Neuronal stem cell (in vitro differentiated cells): ENCODE results near the gene KRTAP20-2.

Source experiments
- DNase-seq: peaks from one replicate; pipeline ENCODE4 v3.0.0-alpha.2; 2013; ENCODE audit warnings: low spot score
- H2AFZ ChIP-seq: one replicate; pipeline ENCODE4 v1.6.1; 2013; ENCODE audit warnings: mild to moderate bottlenecking, low read length, inconsistent platforms
- H2AK5ac ChIP-seq: 2 replicates; pipeline ENCODE4 v1.6.1; 2013; ENCODE audit warnings: low read depth, mild to moderate bottlenecking, inconsistent platforms, low read length, moderate library complexity, mixed read lengths
- H2BK120ac ChIP-seq: 2 replicates; pipeline ENCODE4 v1.6.1; 2013; ENCODE audit warnings: low read depth, mild to moderate bottlenecking, inconsistent platforms, low read length, moderate library complexity, mixed read lengths
- H2BK12ac ChIP-seq: one replicate; pipeline ENCODE4 v1.6.1; 2013; ENCODE audit warnings: low read length, inconsistent platforms
- H2BK15ac ChIP-seq: 2 replicates; pipeline ENCODE4 v1.6.1; 2013; ENCODE audit warnings: mild to moderate bottlenecking, low read length, inconsistent platforms, mixed read lengths
- H2BK5ac ChIP-seq: one replicate; pipeline ENCODE4 v1.6.1; 2013; ENCODE audit warnings: inconsistent platforms, mild to moderate bottlenecking, low read length, moderate library complexity
- H3K14ac ChIP-seq: one replicate; pipeline ENCODE4 v1.6.1; 2013; ENCODE audit warnings: low read length, inconsistent platforms
- H3K18ac ChIP-seq: 2 replicates; pipeline ENCODE4 v1.6.1; 2013; ENCODE audit warnings: low read length, inconsistent platforms
- H3K23ac ChIP-seq: 2 replicates; pipeline ENCODE4 v1.6.1; 2013; ENCODE audit warnings: low read depth, mild to moderate bottlenecking, mixed read lengths, low read length, inconsistent platforms; ENCODE audit not compliant: poor library complexity
- H3K27ac ChIP-seq: replicated peaks from 3 replicates; pipeline ENCODE4 v1.5.1; 2013; ENCODE audit warnings: low read length, inconsistent platforms
- H3K27me3 ChIP-seq, 3 experiments: 2 replicates each; pipeline ENCODE4 v1.6.1; 2013; ENCODE audit warnings: low read length in 3 of 3, mild to moderate bottlenecking in 2 of 3, inconsistent platforms in 1 of 3, low read depth in 1 of 3, mixed read lengths in 1 of 3, moderate library complexity in 1 of 3; ENCODE audit not compliant: control insufficient read depth in 3 of 3, insufficient read depth in 3 of 3
- H3K36me3 ChIP-seq, 2 donors: replicated peaks in 1 of 2; 2 replicates each; pipeline ENCODE4 v1.6.1; 2013; ENCODE audit warnings: low read length in 2 of 2; ENCODE audit not compliant: control insufficient read depth in 2 of 2, insufficient read depth in 2 of 2
- H3K4ac ChIP-seq: 2 replicates; pipeline ENCODE4 v1.6.1; 2013; ENCODE audit warnings: inconsistent platforms, mild to moderate bottlenecking, low read length, moderate library complexity
- H3K4me1 ChIP-seq, 2 donors: 1 replicate in 1 of 2; 2 replicates in 1 of 2; pipeline ENCODE4 v1.6.1; 2013; ENCODE audit warnings: low read length in 2 of 2, low read depth in 1 of 2; ENCODE audit not compliant: control insufficient read depth in 2 of 2, insufficient read depth in 1 of 2
- H3K4me2 ChIP-seq: one replicate; pipeline ENCODE4 v1.6.1; 2013; ENCODE audit warnings: mild to moderate bottlenecking, low read length, inconsistent platforms; ENCODE audit not compliant: insufficient read depth, poor library complexity, severe bottlenecking
- H3K4me3 ChIP-seq, 2 donors: 2 replicates each; pipeline ENCODE4 v1.5.1; 2013; ENCODE audit warnings: low read length in 2 of 2, mild to moderate bottlenecking in 2 of 2, inconsistent platforms in 1 of 2, moderate library complexity in 1 of 2
- H3K79me1 ChIP-seq: one replicate; pipeline ENCODE4 v1.6.1; 2013; ENCODE audit warnings: low read depth, mild to moderate bottlenecking, inconsistent platforms, low read length, moderate library complexity
- H3K9ac ChIP-seq: one replicate; pipeline ENCODE4 v1.6.1; 2013; ENCODE audit warnings: mild to moderate bottlenecking, low read depth, low read length, inconsistent platforms; ENCODE audit not compliant: poor library complexity
- H3K9me3 ChIP-seq, 2 donors: replicated peaks in 1 of 2; 2 replicates each; pipeline versions ENCODE3 to v1.6.1; 2013; ENCODE audit warnings: low read length in 2 of 2, mild to moderate bottlenecking in 2 of 2, inconsistent platforms in 1 of 2, low read depth in 1 of 2, mixed read lengths in 1 of 2, moderate library complexity in 1 of 2; ENCODE audit not compliant: control insufficient read depth in 2 of 2, insufficient read depth in 1 of 2
- H4K8ac ChIP-seq: one replicate; pipeline ENCODE4 v1.6.1; 2013; ENCODE audit warnings: low read depth, mild to moderate bottlenecking, inconsistent platforms, low read length, moderate library complexity
- H4K91ac ChIP-seq: one replicate; pipeline ENCODE4 v1.6.1; 2013; ENCODE audit warnings: low read length, low read depth, mild to moderate bottlenecking, inconsistent platforms; ENCODE audit not compliant: poor library complexity
- WGBS, 2 donors: extraction: QIAGEN DNeasy Blood & Tissue Kit; methylation state at CpG; one replicate each; pipeline ENCODE4 v1.1.7; 2013; ENCODE audit warnings: missing lambda C conversion rate in 2 of 2, mixed read lengths in 1 of 2; ENCODE audit not compliant: insufficient read length in 2 of 2, insufficient replicate concordance in 1 of 2; ENCODE audit errors: extremely low coverage in 2 of 2; 5-methylcytosine and 5-hydroxymethylcytosine counted together

The KRTAP20-2 gene

GRCh38 chr21:30615199-30615598 is 19.8 kb upstream of the KRTAP20-2 start:
- Histone ChIP-seq H4K8ac (no peak overlapping the region), H3K79me1 (no peaks in the 10 kb centered on the region), H2BK12ac (no peak overlapping the region), H3K36me3 (no peaks in the 10 kb centered on the region), H3K14ac (no peak overlapping the region), H2BK15ac (no peak overlapping the region), H3K4me3 (no peak overlapping the region), H2AK5ac (no peak overlapping the region), H2BK5ac (no peak overlapping the region), H3K27ac (no peak overlapping the region), H2AFZ (no peak overlapping the region), H3K4me1 (no peaks in the 10 kb centered on the region), H2BK120ac (no peak overlapping the region), H3K23ac (no peak overlapping the region), H3K18ac (no peak overlapping the region), H4K91ac (no peak overlapping the region), H3K4ac (no peak overlapping the region), H3K4me2 (no peak overlapping the region), H3K9me3 (no peaks in the 10 kb centered on the region), H3K27me3 (no peaks in the 10 kb centered on the region), H3K9ac (no peak overlapping the region)
- no peak for DNase-seq

- H3K9me3 ChIP-seq: no peaks in the 10 kb centered on the region
- H3K4me1 ChIP-seq: no peaks in the 10 kb centered on the region
- no peak within 1 kb of the TSS for H3K27ac ChIP-seq
- no peak within 1 kb of the TSS for H2AFZ ChIP-seq
- no peak within 1 kb of the TSS for H2BK12ac ChIP-seq
- H3K18ac ChIP-seq: no peak within 1 kb of the TSS
- H2BK120ac ChIP-seq: no peak within 1 kb of the TSS
- H3K79me1 ChIP-seq: no peaks in the 10 kb centered on the region
- no peak within 1 kb of the TSS for H3K4me2 ChIP-seq
- H3K14ac ChIP-seq: no peak within 1 kb of the TSS
- H3K9ac ChIP-seq: no peak within 1 kb of the TSS
- H3K4ac ChIP-seq: no peak within 1 kb of the TSS
- no peak for DNase-seq
- no peak within 1 kb of the TSS for H3K23ac ChIP-seq
- H4K91ac ChIP-seq: no peak within 1 kb of the TSS
- no CpG with 5 or more reads among the region's 2 CpGs for WGBS, 2 donors
- no peaks in the 10 kb centered on the region for H3K27me3 ChIP-seq
- no peak within 1 kb of the TSS for H2BK5ac ChIP-seq
- no peak within 1 kb of the TSS for H4K8ac ChIP-seq
- H3K36me3 ChIP-seq: no peaks in the 10 kb centered on the region
- H2BK15ac ChIP-seq: no peak within 1 kb of the TSS
- H3K4me3 ChIP-seq: no peak within 1 kb of the TSS
- no peak within 1 kb of the TSS for H2AK5ac ChIP-seq
These were observed 18.9 kb upstream of the KRTAP20-2 start, which contains the start of gene KRTAP20-1 for GRCh38 chr21:30616125-30616524. TSS of gene KRTAP20-1 (plus strand) at chr21:30616425. CDS start at chr21:30616455, 30 bp downstream.

- H2BK15ac ChIP-seq: no peak overlapping the region
- H3K4me3 ChIP-seq: no peak overlapping the region
- no peak overlapping the region for H3K4ac ChIP-seq
- no peaks in the 10 kb centered on the region for H3K36me3 ChIP-seq
- H4K91ac ChIP-seq: no peak overlapping the region
- H3K4me2 ChIP-seq: no peak overlapping the region
- H3K9ac ChIP-seq: no peak overlapping the region
- no peaks in the 10 kb centered on the region for H3K4me1 ChIP-seq
- no peak overlapping the region for H4K8ac ChIP-seq
- no peaks in the 10 kb centered on the region for H3K27me3 ChIP-seq
- no peak overlapping the region for H2BK5ac ChIP-seq
- no peak overlapping the region for H2BK12ac ChIP-seq
- H3K23ac ChIP-seq: no peak overlapping the region
- H2BK120ac ChIP-seq: no peak overlapping the region
- no peak overlapping the region for H3K14ac ChIP-seq
- H2AK5ac ChIP-seq: no peak overlapping the region
- no peak overlapping the region for H3K18ac ChIP-seq
- no peaks in the 10 kb centered on the region for H3K9me3 ChIP-seq
- no peak overlapping the region for H3K27ac ChIP-seq
- H3K79me1 ChIP-seq: no peaks in the 10 kb centered on the region
- H2AFZ ChIP-seq: no peak overlapping the region
- no peak for DNase-seq
These were observed 14.9 kb upstream of the KRTAP20-2 start for GRCh38 chr21:30620080-30620479.

- no peak within 1 kb of the TSS for H2BK120ac ChIP-seq
- H2AK5ac ChIP-seq: no peak within 1 kb of the TSS
- no CpG with 5 or more reads among the region's 3 CpGs for WGBS, 2 donors
- H3K9ac ChIP-seq: no peak within 1 kb of the TSS
- H3K4me2 ChIP-seq: no peak within 1 kb of the TSS
- no peak within 1 kb of the TSS for H2AFZ ChIP-seq
- H3K4me3 ChIP-seq: no peak within 1 kb of the TSS
- H3K23ac ChIP-seq: no peak within 1 kb of the TSS
- DNase-seq: no peak
- no peak within 1 kb of the TSS for H3K27ac ChIP-seq
- no peak within 1 kb of the TSS for H2BK15ac ChIP-seq
- H3K18ac ChIP-seq: no peak within 1 kb of the TSS
- H4K8ac ChIP-seq: no peak within 1 kb of the TSS
- H2BK5ac ChIP-seq: no peak within 1 kb of the TSS
- no peaks in the 10 kb centered on the region for H3K4me1 ChIP-seq
- H4K91ac ChIP-seq: no peak within 1 kb of the TSS
- no peaks in the 10 kb centered on the region for H3K27me3 ChIP-seq
- H3K79me1 ChIP-seq: no peaks in the 10 kb centered on the region
- H3K4ac ChIP-seq: no peak within 1 kb of the TSS
- H2BK12ac ChIP-seq: no peak within 1 kb of the TSS
- peaks cover 0 to 2% of the 10 kb centered on the region in 2 donors for H3K9me3 ChIP-seq
- H3K36me3 ChIP-seq: no peaks in the 10 kb centered on the region
- H3K14ac ChIP-seq: no peak within 1 kb of the TSS
These were observed 14.5 kb upstream of the KRTAP20-2 start, which contains the start of gene KRTAP20-4 for GRCh38 chr21:30620522-30620921. TSS of gene KRTAP20-4 (plus strand) at chr21:30620627.
